Stimulated activated CD8-positive, alpha-beta memory T cell treated with anti-CD3 and anti-CD28 coated beads, Interleukin-4, amount 100 ng/mL, for 48 hours (primary cell): Measurements from ENCODE around the gene DIMT1.

Experiments
- DNase-seq: peaks from one replicate; pipeline ENCODE4 v3.0.0-alpha.2; 2020

Gene DIMT1

GRCh38 chr5:62403411-62404250 is at the start of gene DIMT1:
DIMT1 (minus strand) TSS chr5:62403905; CDS start chr5:62403772, 133 bp downstream.
- peak; percentile 93 for DNase-seq

- DNase-seq = no peak
Measured at GRCh38 chr5:62450259-62450658, 46.6 kb upstream of the DIMT1 start.

- no peak for DNase-seq
Measured at GRCh38 chr5:62448528-62448927, 44.8 kb upstream of the DIMT1 start.

- no peak for DNase-seq
Measured at GRCh38 chr5:62432621-62433064, 28.9 kb upstream of the DIMT1 start.

GRCh38 chr5:62431735-62432620 is 28.3 kb upstream of the DIMT1 start:
- no peak for DNase-seq

GRCh38 chr5:62424763-62425162 is 21.1 kb upstream of the DIMT1 start:
- DNase-seq = no peak

- DNase-seq = no peak
Measured at GRCh38 chr5:62421414-62421813, 17.7 kb upstream of the DIMT1 start.

- DNase-seq = no peak
Measured at GRCh38 chr5:62419609-62420008, 15.9 kb upstream of the DIMT1 start.

GRCh38 chr5:62418462-62419076 is 14.9 kb upstream of the DIMT1 start:
- no peak for DNase-seq

- DNase-seq = no peak
Measured at GRCh38 chr5:62413711-62414110, 10.0 kb upstream of the DIMT1 start.

GRCh38 chr5:62412549-62413329 is 9.0 kb upstream of the DIMT1 start, which contains the start of gene IPO11:
IPO11 (plus strand) TSS chr5:62412763; CDS start chr5:62437280, 24,517 bp downstream.
- peak; percentile 100 for DNase-seq

- DNase-seq = no peak
Measured at GRCh38 chr5:62395210-62395950, 8.3 kb downstream of the DIMT1 start.

- no peak for DNase-seq
Measured at GRCh38 chr5:62386824-62387223, 16.9 kb downstream of the DIMT1 start.

- DNase-seq = no peak
Measured at GRCh38 chr5:62385816-62386400, 17.8 kb downstream of the DIMT1 start.

- DNase-seq = no peak
Measured at GRCh38 chr5:62385131-62385530, 18.6 kb downstream of the DIMT1 start.

GRCh38 chr5:62376064-62376463 is 27.6 kb downstream of the DIMT1 start:
- no peak for DNase-seq

GRCh38 chr5:62375627-62376026 is 28.1 kb downstream of the DIMT1 start:
- no peak for DNase-seq

- DNase-seq = no peak
Measured at GRCh38 chr5:62374090-62374489, 29.6 kb downstream of the DIMT1 start.

GRCh38 chr5:62373382-62373781 is 30.3 kb downstream of the DIMT1 start:
- no peak for DNase-seq

- DNase-seq = no peak
Measured at GRCh38 chr5:62372600-62372999, 31.1 kb downstream of the DIMT1 start.

- DNase-seq = no peak
Measured at GRCh38 chr5:62371409-62371808, 32.3 kb downstream of the DIMT1 start.
